ENCODE data around the gene SNX20. TPM values are rescaled to one million over a fixed set of nuclear protein-coding genes. Genes with fewer than 3 reads are reported as not detected.

The SNX20 gene
- total RNA-seq, 1 experiment from 2014 or later = not detected

DNA sequence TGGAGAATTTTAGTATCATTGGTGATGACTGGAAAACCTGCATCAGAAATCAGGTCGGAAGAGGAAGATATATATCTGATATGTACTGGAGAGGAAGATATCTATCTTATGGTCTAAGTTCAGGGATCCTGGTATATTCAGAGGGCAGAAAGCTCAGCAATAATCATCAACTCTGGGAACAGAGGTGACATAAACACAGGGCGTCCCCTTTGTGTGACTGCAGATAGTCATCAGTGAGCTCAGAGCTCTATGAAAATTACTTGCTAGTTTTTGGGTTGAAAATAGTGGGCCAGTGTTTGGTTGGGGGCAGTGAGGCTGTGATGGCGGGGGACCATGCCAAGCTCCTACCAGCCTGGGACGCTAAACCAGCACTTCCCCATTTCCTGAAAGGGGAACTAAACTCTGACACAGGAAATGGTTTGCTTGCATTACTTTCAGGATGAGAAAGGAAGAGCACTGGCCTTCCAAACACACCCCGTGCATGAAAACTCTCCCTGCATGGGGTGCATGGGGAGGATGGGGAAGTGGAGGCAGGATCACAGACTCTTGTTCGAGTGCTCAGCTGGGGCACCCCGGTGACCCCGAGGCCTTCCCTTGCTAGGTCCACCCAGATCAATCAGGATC, 28.1 kb upstream of the SNX20 start:
- Histone ChIP-seq H3K27me3 (ENCODE audit: insufficient read depth, low read length) (no peaks in the 10 kb centered on the region), H3K9ac (ENCODE audit: extremely low read depth, insufficient read length, low read length) (no peak overlapping the region), H4K91ac (ENCODE audit: insufficient read length, low read depth, low read length) (no peak overlapping the region), H3K23me2 (ENCODE audit: insufficient read length, low read depth, low read length, poor library complexity, severe bottlenecking) (no peaks in the 10 kb centered on the region), H4K5ac (ENCODE audit: insufficient read length, low read depth, low read length) (no peak overlapping the region), H2BK15ac (ENCODE audit: low read depth, low read length) (no peak overlapping the region), H2BK120ac (ENCODE audit: low read depth, low read length, poor library complexity, severe bottlenecking) (no peak overlapping the region), H2AK5ac (ENCODE audit: insufficient read length, low read length) (no peak overlapping the region), H2BK20ac (ENCODE audit: low read depth, low read length, poor library complexity, severe bottlenecking) (no peak overlapping the region), H3K18ac (ENCODE audit: insufficient read length, low read depth, low read length) (no peak overlapping the region), H4K8ac (replicated peaks; ENCODE audit: insufficient read length, low read depth, low read length) (no peak overlapping the region), H3T11ph (ENCODE audit: low read length) (no peak overlapping the region), H2BK12ac (ENCODE audit: insufficient read length, low read depth, low read length) (no peak overlapping the region), H4K20me1 (ENCODE audit: control insufficient read depth, insufficient read depth, insufficient read length) (no peaks in the 10 kb centered on the region), H2AFZ (ENCODE audit: low read length) (no peak overlapping the region), H2BK5ac (ENCODE audit: insufficient read length, low read length) (no peak overlapping the region), H3K79me2 (ENCODE audit: insufficient read depth, low read length) (no peaks in the 10 kb centered on the region), H3K27ac (ENCODE audit: insufficient read length, low read depth, low read length) (no peak overlapping the region), H3K4ac (ENCODE audit: low read depth, low read length) (no peak overlapping the region), H3K14ac (ENCODE audit: insufficient read depth, low read length) (no peak overlapping the region), H3K23ac (ENCODE audit: insufficient read length, low read depth, low read length) (no peak overlapping the region), H3K9me3 (ENCODE audit: control insufficient read depth, low read depth, low read length) (peaks cover under 1% of the 10 kb centered on the region), H3K4me1 (ENCODE audit: insufficient read depth, low read length) (no peaks in the 10 kb centered on the region), H3K4me2 (ENCODE audit: insufficient read depth, insufficient read length, low read length) (no peak overlapping the region), H3K79me1 (ENCODE audit: insufficient read depth, low read depth, low read length, poor library complexity, severe bottlenecking) (no peaks in the 10 kb centered on the region), H3K56ac (ENCODE audit: insufficient read length, low read depth, low read length) (no peak overlapping the region)
- Mint-ChIP-seq H3K4me1 (peaks cover 2 to 4% of the 10 kb centered on the region in 2 experiments; a peak in 1 of 4 replicates), H3K9me3 (peaks cover 12 to 13% of the 10 kb centered on the region in 2 experiments), H3K4me3 (no peak overlapping the region), H3K27ac (no peak overlapping the region), H3K36me3 (ENCODE audit: insufficient read depth in 1 of 3, low read depth in 3 of 3) (peaks cover 3 to 8% (median 7%) of the 10 kb centered on the region in 3 experiments; a peak in 6 of 7 replicates), H3K27me3 (ENCODE audit: low read depth) (peaks cover 3% of the 10 kb centered on the region)
- no peak for DNase-seq
- no CpG with 5 or more reads among the region's 8 CpGs for WGBS (ENCODE audit: extremely low coverage, insufficient read length, low lambda C conversion rate)
- TF ChIP-seq, protein P1, sequence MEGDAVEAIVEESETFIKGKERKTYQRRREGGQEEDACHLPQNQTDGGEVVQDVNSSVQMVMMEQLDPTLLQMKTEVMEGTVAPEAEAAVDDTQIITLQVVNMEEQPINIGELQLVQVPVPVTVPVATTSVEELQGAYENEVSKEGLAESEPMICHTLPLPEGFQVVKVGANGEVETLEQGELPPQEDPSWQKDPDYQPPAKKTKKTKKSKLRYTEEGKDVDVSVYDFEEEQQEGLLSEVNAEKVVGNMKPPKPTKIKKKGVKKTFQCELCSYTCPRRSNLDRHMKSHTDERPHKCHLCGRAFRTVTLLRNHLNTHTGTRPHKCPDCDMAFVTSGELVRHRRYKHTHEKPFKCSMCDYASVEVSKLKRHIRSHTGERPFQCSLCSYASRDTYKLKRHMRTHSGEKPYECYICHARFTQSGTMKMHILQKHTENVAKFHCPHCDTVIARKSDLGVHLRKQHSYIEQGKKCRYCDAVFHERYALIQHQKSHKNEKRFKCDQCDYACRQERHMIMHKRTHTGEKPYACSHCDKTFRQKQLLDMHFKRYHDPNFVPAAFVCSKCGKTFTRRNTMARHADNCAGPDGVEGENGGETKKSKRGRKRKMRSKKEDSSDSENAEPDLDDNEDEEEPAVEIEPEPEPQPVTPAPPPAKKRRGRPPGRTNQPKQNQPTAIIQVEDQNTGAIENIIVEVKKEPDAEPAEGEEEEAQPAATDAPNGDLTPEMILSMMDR (conservative IDR thresholded peaks at IDR 0.05) = no peak

Data from H9 (cell line).